HCT116 (cell line): ENCODE measurements around the gene TUBGCP5. TPM values are rescaled to one million over a fixed set of nuclear protein-coding genes. Genes with fewer than 3 reads are reported as not detected.

Experiments
- ATAC-seq: fragments of 200-7000 bp; cut with Tn5 transposase; 2 replicates; pipeline ENCODE4 v1.9.1; 2020; ENCODE audit warnings: mild to moderate bottlenecking, moderate library complexity
- BruUV-seq: library from RNA; stranded (reverse); fragments of 400-500 nt; replicated peaks from 2 replicates; lab custom pipeline; 2021; lab: Mats Ljungman, UMichigan
- CTCF ChIA-PET: fragments of 300-600 bp; sonication (Branson Sonifier 250); formaldehyde crosslinking; loops from one replicate; lab custom pipeline; 2021; ENCODE audit warnings: antibody characterized with exemption; lab: Charles Lee
- POLR2A ChIA-PET: fragments of 300-600, 350-600 bp; sonication (Branson Sonifier 250); formaldehyde crosslinking; loops from one replicate; lab custom pipeline; 2021; ENCODE audit warnings: antibody characterized with exemption; lab: Charles Lee
- RAD21 ChIA-PET, 2 experiments: fragments of 300-600 bp; sonication (Branson Sonifier 250); formaldehyde crosslinking; loops; one replicate each; lab custom pipeline; 2023; ENCODE audit warnings: low total read pairs in 2 of 2; ENCODE audit not compliant: uncharacterized antibody in 2 of 2, unreplicated experiment in 2 of 2, low non-redundant PET in 1 of 2; lab: Charles Lee
- DNase-seq: peaks from one replicate; pipeline ENCODE4 v3.0.0-alpha.2; 2010; ENCODE audit warnings: low read depth, low spot score
- H2AFZ ChIP-seq: fragments of 200-600 bp; shearing (Covaris generic), sonication (generic); 2 replicates; pipeline ENCODE4 v1.6.1; 2017; ENCODE audit warnings: low read depth, mixed run types, mixed read lengths, antibody characterized with exemption, low read length; ENCODE audit not compliant: poor library complexity, severe bottlenecking
- H3K27ac ChIP-seq: 2 replicates; pipeline ENCODE4 v1.5.1; 2012; ENCODE audit warnings: low read depth, low read length
- H3K27me3 ChIP-seq: fragments of 200-600 bp; sonication (generic); 2 replicates; pipeline ENCODE4 v1.6.1; 2016; ENCODE audit warnings: mixed run types, low read length, mixed read lengths; ENCODE audit not compliant: insufficient read depth
- H3K36me3 ChIP-seq, 2 experiments: fragments of 200-500 bp in 1 of 2; fragments of 200-600 bp in 1 of 2; sonication (Bioruptor generic) in 1 of 2; sonication (generic) in 1 of 2; 2 replicates each; pipeline versions ENCODE4 v1.5.1 to v1.6.1; 2014 to 2016; ENCODE audit warnings: low read length in 2 of 2, inconsistent platforms in 1 of 2, mixed read lengths in 1 of 2, mixed run types in 1 of 2; ENCODE audit not compliant: insufficient read depth in 2 of 2, control insufficient read depth in 1 of 2
- H3K4me1 ChIP-seq, 2 experiments: fragments of 200-600 bp in 1 of 2; sonication (generic) in 1 of 2; 2 replicates each; pipeline versions ENCODE4 v1.5.1 to v1.6.1; 2012 to 2017; ENCODE audit warnings: low read length in 2 of 2, inconsistent platforms in 1 of 2, mild to moderate bottlenecking in 1 of 2, mixed read lengths in 1 of 2, mixed run types in 1 of 2, moderate library complexity in 1 of 2; ENCODE audit not compliant: insufficient read depth in 2 of 2, control insufficient read depth in 1 of 2
- H3K4me2 ChIP-seq: fragments of 200-600 bp; sonication (generic); 2 replicates; pipeline ENCODE4 v1.6.1; 2017; ENCODE audit warnings: mixed run types, low read length, mixed read lengths
- H3K4me3 ChIP-seq, 2 experiments: fragments of 200-600 bp in 1 of 2; sonication (generic) in 1 of 2; replicated peaks in 1 of 2; 2 replicates each; pipeline ENCODE4 v1.5.1; 2011 to 2016; ENCODE audit warnings: low read length in 2 of 2, control low read depth in 1 of 2, low read depth in 1 of 2, mild to moderate bottlenecking in 1 of 2, mixed read lengths in 1 of 2, mixed run types in 1 of 2
- H3K79me2 ChIP-seq: fragments of 200-600 bp; sonication (generic); 2 replicates; pipeline ENCODE4 v1.6.1; 2017; ENCODE audit warnings: mild to moderate bottlenecking, mixed run types, low read length, moderate library complexity, mixed read lengths; ENCODE audit not compliant: insufficient read depth
- H3K9ac ChIP-seq: fragments of 200-600 bp; sonication (generic); 2 replicates; pipeline ENCODE4 v1.6.1; 2016; ENCODE audit warnings: low read length, mixed read lengths
- H3K9me2 ChIP-seq: fragments of 200-600 bp; sonication (generic), shearing (Covaris generic); 2 replicates; pipeline ENCODE4 v1.6.1; 2017; ENCODE audit warnings: mixed run types, mild to moderate bottlenecking, moderate library complexity; ENCODE audit not compliant: insufficient read depth
- H3K9me3 ChIP-seq, 2 experiments: fragments of 200-500 bp in 1 of 2; fragments of 200-600 bp in 1 of 2; sonication (Bioruptor generic) in 1 of 2; sonication (generic) in 1 of 2; 2 replicates each; pipeline ENCODE4 v1.6.1; 2014 to 2017; ENCODE audit warnings: low read length in 2 of 2, mixed read lengths in 2 of 2, inconsistent platforms in 1 of 2, low read depth in 1 of 2, mild to moderate bottlenecking in 1 of 2, mixed run types in 1 of 2, moderate library complexity in 1 of 2; ENCODE audit not compliant: control insufficient read depth in 1 of 2, insufficient read depth in 1 of 2
- H4K20me1 ChIP-seq: fragments of 200-600 bp; sonication (generic), shearing (Covaris generic); 2 replicates; pipeline ENCODE4 v1.6.1; 2017; ENCODE audit warnings: mixed run types, mild to moderate bottlenecking, moderate library complexity; ENCODE audit not compliant: insufficient read depth
- ATF3 ChIP-seq: IDR thresholded peaks from 2 replicates; pipeline ENCODE4 v1.6.1; 2012
- EGR1 ChIP-seq: IDR thresholded peaks from 2 replicates; pipeline ENCODE4 v1.6.1; 2012; ENCODE audit warnings: low read depth
- EZH2 ChIP-seq: fragments of 200-600 bp; sonication (generic); IDR thresholded peaks from 2 replicates; pipeline ENCODE4 v1.6.1; 2017; ENCODE audit warnings: antibody characterized with exemption, mixed run types
- FOSL1 ChIP-seq: IDR thresholded peaks from 2 replicates; pipeline ENCODE4 v1.6.1; 2012; ENCODE audit warnings: low read depth
- JUND ChIP-seq: IDR thresholded peaks from 2 replicates; pipeline ENCODE4 v1.6.1; 2012
- MAX ChIP-seq: IDR thresholded peaks from 2 replicates; pipeline ENCODE4 v1.6.1; 2012
- POLR2A ChIP-seq: IDR thresholded peaks from 2 replicates; pipeline ENCODE4 v1.7.0; 2011; ENCODE audit warnings: borderline replicate concordance; ENCODE audit not compliant: insufficient read depth, insufficient read length; ENCODE audit errors: extremely low read depth
- POLR2AphosphoS5 ChIP-seq: IDR thresholded peaks from 2 replicates; pipeline ENCODE4 v1.6.1; 2011; ENCODE audit warnings: mild to moderate bottlenecking, low read depth, low read length, moderate library complexity
- SIN3A ChIP-seq: IDR thresholded peaks from 2 replicates; pipeline ENCODE4 v1.6.1; 2012; ENCODE audit warnings: low read depth
- SP1 ChIP-seq: IDR thresholded peaks from 2 replicates; pipeline ENCODE4 v1.6.1; 2012; ENCODE audit warnings: low read depth
- YY1 ChIP-seq: IDR thresholded peaks from 2 replicates; pipeline ENCODE4 v1.6.1; 2011; ENCODE audit warnings: low read length, low read depth, moderate library complexity, mild to moderate bottlenecking; ENCODE audit not compliant: insufficient replicate concordance; ENCODE audit errors: extremely low read depth
- ZBTB33 ChIP-seq: IDR thresholded peaks from 2 replicates; pipeline ENCODE4 v1.6.1; 2011; ENCODE audit warnings: mild to moderate bottlenecking, low read length, moderate library complexity; ENCODE audit not compliant: insufficient replicate concordance; ENCODE audit errors: extremely low read depth
- ZFX ChIP-seq: fragments of 450-650 bp; IDR thresholded peaks from 2 replicates; pipeline ENCODE4 v1.6.1; 2017
- ZNF274 ChIP-seq: fragments of 200-500 bp; sonication (Bioruptor generic); IDR thresholded peaks from 2 replicates; pipeline ENCODE4 v1.6.1; 2014; ENCODE audit warnings: mild to moderate bottlenecking, low read depth, low read length, inconsistent platforms
- intact Hi-C: fragments of 100-400 bp; cut with micrococcal nuclease; formaldehyde crosslinking; loops from 2 replicates; pipeline ENCODE4 v1.10.0; 2022
- total RNA-seq: library from RNA; stranded (reverse); gene quantifications from one replicate; pipeline ENCODE4 v1.2.1, GENCODE V29; 2021; ENCODE audit not compliant: unreplicated experiment

Gene TUBGCP5
- total RNA-seq, 1 experiment from 2014 or later: 17.9 TPM

- Histone ChIP-seq H3K4me2 (no peak overlapping the region), H2AFZ (no peak overlapping the region), H3K4me3 (no peak overlapping the region), H3K36me3 (0 out of 4 replicates have a peak, but pooled peaks cover 0 to 6% of the 10 kb centered on the region in 2 experiments), H3K9me3 (no peaks in the 10 kb centered on the region), H3K79me2 (peaks cover 97% of the 10 kb centered on the region), H3K9me2 (no peaks in the 10 kb centered on the region), H3K9ac (no peak overlapping the region), H3K27ac (no peak overlapping the region), H3K4me1 (no peaks in the 10 kb centered on the region), H3K27me3 (no peaks in the 10 kb centered on the region), H4K20me1 (no peaks in the 10 kb centered on the region)
- RAD21 ChIA-PET: no interaction called here
- POLR2A ChIA-PET: no interaction called here
- intact Hi-C loops: no loop called here
- DNase-seq (no peak), ATAC-seq (no peak)
- CTCF ChIA-PET: no interaction called here
- BruUV-seq: no TSS peak
- TF ChIP-seq ZFX: no peak
These were observed 88.4 kb downstream of the TUBGCP5 start for GRCh38 chr15:22951031-22951380.

- Histone ChIP-seq H3K9me3 (no peaks in the 10 kb centered on the region), H3K4me2 (no peak overlapping the region), H3K27ac (no peak overlapping the region), H3K4me3 (no peak overlapping the region), H3K4me1 (no peaks in the 10 kb centered on the region), H2AFZ (no peak overlapping the region), H3K27me3 (no peaks in the 10 kb centered on the region), H3K9ac (no peak overlapping the region), H4K20me1 (no peaks in the 10 kb centered on the region), H3K36me3 (0 out of 4 replicates have a peak, but pooled peaks cover 0 to 6% of the 10 kb centered on the region in 2 experiments), H3K79me2 (peaks cover 94% of the 10 kb centered on the region), H3K9me2 (no peaks in the 10 kb centered on the region)
- DNase-seq (no peak), ATAC-seq (no peak)
- intact Hi-C loops: no loop called here
- ChIA-PET RAD21 (no interaction called here), POLR2A (no interaction called here), CTCF (no interaction called here)
- no TSS peak for BruUV-seq
- TF ChIP-seq SP1 (no peak), ZNF274 (no peak), ZBTB33 (no peak), POLR2AphosphoS5 (no peak), EGR1 (no peak), JUND (no peak), YY1 (no peak), ATF3 (no peak), FOSL1 (no peak), POLR2A (no peak), EZH2 (no peak), MAX (no peak), SIN3A (no peak)
These were observed 88.9 kb downstream of the TUBGCP5 start for GRCh38 chr15:22950256-22950990.
